Neuronal stem cell (in vitro differentiated cells): ENCODE data around the gene CNN3.

Experiments used
- DNase-seq: peaks from one replicate; pipeline ENCODE4 v3.0.0-alpha.2; 2013; ENCODE audit warnings: low spot score
- H2AFZ ChIP-seq: one replicate; pipeline ENCODE4 v1.6.1; 2013; ENCODE audit warnings: mild to moderate bottlenecking, low read length, inconsistent platforms
- H2AK5ac ChIP-seq: 2 replicates; pipeline ENCODE4 v1.6.1; 2013; ENCODE audit warnings: low read depth, mild to moderate bottlenecking, inconsistent platforms, low read length, moderate library complexity, mixed read lengths
- H2BK120ac ChIP-seq: 2 replicates; pipeline ENCODE4 v1.6.1; 2013; ENCODE audit warnings: low read depth, mild to moderate bottlenecking, inconsistent platforms, low read length, moderate library complexity, mixed read lengths
- H2BK12ac ChIP-seq: one replicate; pipeline ENCODE4 v1.6.1; 2013; ENCODE audit warnings: low read length, inconsistent platforms
- H2BK15ac ChIP-seq: 2 replicates; pipeline ENCODE4 v1.6.1; 2013; ENCODE audit warnings: mild to moderate bottlenecking, low read length, inconsistent platforms, mixed read lengths
- H2BK5ac ChIP-seq: one replicate; pipeline ENCODE4 v1.6.1; 2013; ENCODE audit warnings: inconsistent platforms, mild to moderate bottlenecking, low read length, moderate library complexity
- H3K14ac ChIP-seq: one replicate; pipeline ENCODE4 v1.6.1; 2013; ENCODE audit warnings: low read length, inconsistent platforms
- H3K18ac ChIP-seq: 2 replicates; pipeline ENCODE4 v1.6.1; 2013; ENCODE audit warnings: low read length, inconsistent platforms
- H3K23ac ChIP-seq: 2 replicates; pipeline ENCODE4 v1.6.1; 2013; ENCODE audit warnings: low read depth, mild to moderate bottlenecking, mixed read lengths, low read length, inconsistent platforms; ENCODE audit not compliant: poor library complexity
- H3K27ac ChIP-seq: replicated peaks from 3 replicates; pipeline ENCODE4 v1.5.1; 2013; ENCODE audit warnings: low read length, inconsistent platforms
- H3K27me3 ChIP-seq, 3 experiments: 2 replicates each; pipeline ENCODE4 v1.6.1; 2013; ENCODE audit warnings: low read length in 3 of 3, mild to moderate bottlenecking in 2 of 3, inconsistent platforms in 1 of 3, low read depth in 1 of 3, mixed read lengths in 1 of 3, moderate library complexity in 1 of 3; ENCODE audit not compliant: control insufficient read depth in 3 of 3, insufficient read depth in 3 of 3
- H3K36me3 ChIP-seq, 2 donors: replicated peaks in 1 of 2; 2 replicates each; pipeline ENCODE4 v1.6.1; 2013; ENCODE audit warnings: low read length in 2 of 2; ENCODE audit not compliant: control insufficient read depth in 2 of 2, insufficient read depth in 2 of 2
- H3K4ac ChIP-seq: 2 replicates; pipeline ENCODE4 v1.6.1; 2013; ENCODE audit warnings: inconsistent platforms, mild to moderate bottlenecking, low read length, moderate library complexity
- H3K4me1 ChIP-seq, 2 donors: 1 replicate in 1 of 2; 2 replicates in 1 of 2; pipeline ENCODE4 v1.6.1; 2013; ENCODE audit warnings: low read length in 2 of 2, low read depth in 1 of 2; ENCODE audit not compliant: control insufficient read depth in 2 of 2, insufficient read depth in 1 of 2
- H3K4me2 ChIP-seq: one replicate; pipeline ENCODE4 v1.6.1; 2013; ENCODE audit warnings: mild to moderate bottlenecking, low read length, inconsistent platforms; ENCODE audit not compliant: insufficient read depth, poor library complexity, severe bottlenecking
- H3K4me3 ChIP-seq, 2 donors: 2 replicates each; pipeline ENCODE4 v1.5.1; 2013; ENCODE audit warnings: low read length in 2 of 2, mild to moderate bottlenecking in 2 of 2, inconsistent platforms in 1 of 2, moderate library complexity in 1 of 2
- H3K79me1 ChIP-seq: one replicate; pipeline ENCODE4 v1.6.1; 2013; ENCODE audit warnings: low read depth, mild to moderate bottlenecking, inconsistent platforms, low read length, moderate library complexity
- H3K9ac ChIP-seq: one replicate; pipeline ENCODE4 v1.6.1; 2013; ENCODE audit warnings: mild to moderate bottlenecking, low read depth, low read length, inconsistent platforms; ENCODE audit not compliant: poor library complexity
- H3K9me3 ChIP-seq, 2 donors: replicated peaks in 1 of 2; 2 replicates each; pipeline versions ENCODE3 to v1.6.1; 2013; ENCODE audit warnings: low read length in 2 of 2, mild to moderate bottlenecking in 2 of 2, inconsistent platforms in 1 of 2, low read depth in 1 of 2, mixed read lengths in 1 of 2, moderate library complexity in 1 of 2; ENCODE audit not compliant: control insufficient read depth in 2 of 2, insufficient read depth in 1 of 2
- H4K8ac ChIP-seq: one replicate; pipeline ENCODE4 v1.6.1; 2013; ENCODE audit warnings: low read depth, mild to moderate bottlenecking, inconsistent platforms, low read length, moderate library complexity
- H4K91ac ChIP-seq: one replicate; pipeline ENCODE4 v1.6.1; 2013; ENCODE audit warnings: low read length, low read depth, mild to moderate bottlenecking, inconsistent platforms; ENCODE audit not compliant: poor library complexity
- WGBS, 2 donors: extraction: QIAGEN DNeasy Blood & Tissue Kit; methylation state at CpG; one replicate each; pipeline ENCODE4 v1.1.7; 2013; ENCODE audit warnings: missing lambda C conversion rate in 2 of 2, mixed read lengths in 1 of 2; ENCODE audit not compliant: insufficient read length in 2 of 2, insufficient replicate concordance in 1 of 2; ENCODE audit errors: extremely low coverage in 2 of 2; 5-methylcytosine and 5-hydroxymethylcytosine counted together

The CNN3 gene

GRCh38 chr1:94971491-94971924 lies 44.6 kb upstream of the CNN3 start:
- no peak overlapping the region for H4K91ac ChIP-seq
- no peaks in the 10 kb centered on the region for H3K79me1 ChIP-seq
- H2BK12ac ChIP-seq = no peak overlapping the region
- H2AK5ac ChIP-seq = no peak overlapping the region
- H2AFZ ChIP-seq = no peak overlapping the region
- H2BK120ac ChIP-seq = no peak overlapping the region
- no peaks in the 10 kb centered on the region for H3K27me3 ChIP-seq
- H2BK15ac ChIP-seq = no peak overlapping the region
- DNase-seq = no peak
- no peak overlapping the region for H3K18ac ChIP-seq
- H3K9me3 ChIP-seq = no peaks in the 10 kb centered on the region
- no peak overlapping the region for H2BK5ac ChIP-seq
- H3K4me3 ChIP-seq = no peak overlapping the region
- H4K8ac ChIP-seq = no peak overlapping the region
- H3K4me1 ChIP-seq = peaks cover 4 to 5% of the 10 kb centered on the region in 2 donors
- H3K36me3 ChIP-seq = no peaks in the 10 kb centered on the region
- no CpG with 5 or more reads among the region's 6 CpGs for WGBS, 2 donors
- no peak overlapping the region for H3K4me2 ChIP-seq
- H3K9ac ChIP-seq = no peak overlapping the region
- H3K23ac ChIP-seq = no peak overlapping the region
- no peak overlapping the region for H3K4ac ChIP-seq
- H3K14ac ChIP-seq = no peak overlapping the region
- H3K27ac ChIP-seq = no peak overlapping the region

- H2BK5ac ChIP-seq = no peak overlapping the region
- no peak overlapping the region for H3K27ac ChIP-seq
- no peak overlapping the region for H2BK12ac ChIP-seq
- no peak overlapping the region for H2BK120ac ChIP-seq
- no peak for DNase-seq
- H3K4me1 ChIP-seq = peaks cover 4 to 5% of the 10 kb centered on the region in 2 donors
- no peak overlapping the region for H4K8ac ChIP-seq
- H3K36me3 ChIP-seq = no peaks in the 10 kb centered on the region
- H3K14ac ChIP-seq = no peak overlapping the region
- no peak overlapping the region for H4K91ac ChIP-seq
- H3K4me3 ChIP-seq = no peak overlapping the region
- H3K9me3 ChIP-seq = no peaks in the 10 kb centered on the region
- H3K9ac ChIP-seq = no peak overlapping the region
- H2BK15ac ChIP-seq = no peak overlapping the region
- no peak overlapping the region for H3K4me2 ChIP-seq
- no peak overlapping the region for H3K4ac ChIP-seq
- H3K79me1 ChIP-seq = no peaks in the 10 kb centered on the region
- no peak overlapping the region for H2AK5ac ChIP-seq
- no peak overlapping the region for H3K23ac ChIP-seq
- H3K18ac ChIP-seq = no peak overlapping the region
- H3K27me3 ChIP-seq = no peaks in the 10 kb centered on the region
- WGBS, 2 donors = no CpG with 5 or more reads among the region's 2 CpGs
- no peak overlapping the region for H2AFZ ChIP-seq
These were observed 43.9 kb upstream of the CNN3 start for GRCh38 chr1:94970783-94971182.

- H2BK120ac ChIP-seq = no peak overlapping the region
- no CpG with 5 or more reads among the region's 6 CpGs for WGBS, 2 donors
- no peak overlapping the region for H3K4ac ChIP-seq
- H3K27me3 ChIP-seq = no peaks in the 10 kb centered on the region
- no peak overlapping the region for H3K18ac ChIP-seq
- no peak overlapping the region for H2BK5ac ChIP-seq
- no peak overlapping the region for H3K27ac ChIP-seq
- no peak for DNase-seq
- H4K8ac ChIP-seq = no peak overlapping the region
- H2BK12ac ChIP-seq = no peak overlapping the region
- no peak overlapping the region for H3K23ac ChIP-seq
- no peak overlapping the region for H3K14ac ChIP-seq
- no peak overlapping the region for H3K4me3 ChIP-seq
- H3K9ac ChIP-seq = no peak overlapping the region
- no peak overlapping the region for H2AK5ac ChIP-seq
- no peak overlapping the region for H2AFZ ChIP-seq
- no peaks in the 10 kb centered on the region for H3K36me3 ChIP-seq
- H2BK15ac ChIP-seq = no peak overlapping the region
- H3K4me1 ChIP-seq = peaks cover 4 to 5% of the 10 kb centered on the region in 2 donors
- H3K79me1 ChIP-seq = no peaks in the 10 kb centered on the region
- H3K4me2 ChIP-seq = no peak overlapping the region
- no peaks in the 10 kb centered on the region for H3K9me3 ChIP-seq
- no peak overlapping the region for H4K91ac ChIP-seq
These were observed 42.2 kb upstream of the CNN3 start for GRCh38 chr1:94969137-94969536.

- no CpG with 5 or more reads among the region's 1 CpG for WGBS, 2 donors
- Histone ChIP-seq H3K23ac (no peak overlapping the region), H3K79me1 (no peaks in the 10 kb centered on the region), H4K8ac (no peak overlapping the region), H3K4me3 (no peak overlapping the region), H3K4ac (no peak overlapping the region), H2BK120ac (no peak overlapping the region), H2BK12ac (no peak overlapping the region), H3K9me3 (peaks cover 0 to 4% of the 10 kb centered on the region in 2 donors), H3K4me1 (peaks cover 3 to 5% of the 10 kb centered on the region in 2 donors), H3K9ac (no peak overlapping the region), H4K91ac (no peak overlapping the region), H3K18ac (no peak overlapping the region), H2AK5ac (no peak overlapping the region), H3K4me2 (no peak overlapping the region), H3K36me3 (no peaks in the 10 kb centered on the region), H3K27me3 (no peaks in the 10 kb centered on the region), H3K27ac (no peak overlapping the region), H2BK5ac (no peak overlapping the region), H3K14ac (no peak overlapping the region), H2BK15ac (no peak overlapping the region), H2AFZ (no peak overlapping the region)
- DNase-seq = no peak
These were observed 39.1 kb upstream of the CNN3 start for GRCh38 chr1:94966033-94966432.
